K562 (cell line): Measurements from ENCODE around the gene PYM1. TPM values are rescaled to one million over a fixed set of nuclear protein-coding genes. Genes with fewer than 3 reads are reported as not detected.

ENCODE experiments used
- ARID1B ChIP-seq: fragments of 450-650 bp; IDR thresholded peaks from 2 replicates; pipeline ENCODE4 v1.6.1; 2016; ENCODE audit warnings: antibody characterized with exemption, mild to moderate bottlenecking, inconsistent platforms
- ATF1 ChIP-seq, 2 experiments: fragments of 450-650 bp in 1 of 2; IDR thresholded peaks; 2 replicates each; pipeline ENCODE4 v1.6.1; 2016; ENCODE audit warnings: missing compliant biosample characterization in 1 of 2, missing genetic modification characterization in 1 of 2
- ATF4 ChIP-seq: fragments of 450-650 bp; formaldehyde crosslinking; IDR thresholded peaks from 2 replicates; pipeline ENCODE4 v1.4.0; 2022; ENCODE audit warnings: mild to moderate bottlenecking, moderate library complexity
- BDP1 ChIP-seq: IDR thresholded peaks from 3 replicates; pipeline ENCODE4 v1.6.1; 2011; ENCODE audit not compliant: insufficient read length, insufficient read depth
- CHD2 ChIP-seq: IDR thresholded peaks from 2 replicates; pipeline ENCODE4 v1.6.1; 2011; ENCODE audit warnings: low read depth, low read length
- CTCFL ChIP-seq: IDR thresholded peaks from 2 replicates; pipeline ENCODE4 v1.6.1; 2011; ENCODE audit warnings: borderline replicate concordance, low read depth, mild to moderate bottlenecking, moderate library complexity, low read length; ENCODE audit not compliant: insufficient read depth, poor library complexity, severe bottlenecking
- E2F3 ChIP-seq: fragments of 250-450 bp; sonication (Bioruptor Pico); IDR thresholded peaks from 2 replicates; pipeline ENCODE4 v1.4.0; 2020; ENCODE audit warnings: mild to moderate bottlenecking
- ELF1 ChIP-seq: fragments of 200-800 bp; sonication (Bioruptor generic); IDR thresholded peaks from 2 replicates; pipeline ENCODE4 v1.6.1; 2016; ENCODE audit warnings: missing genetic modification characterization, missing compliant biosample characterization
- FOXP4 ChIP-seq: sonication (generic); formaldehyde crosslinking; IDR thresholded peaks from 2 replicates; pipeline ENCODE4 v1.8.0; 2022; ENCODE audit warnings: mild to moderate bottlenecking, missing genetic modification reagents, borderline replicate concordance
- MAFK ChIP-seq: IDR thresholded peaks from 2 replicates; pipeline ENCODE4 v1.6.1; 2011; ENCODE audit warnings: low read length, improper control_type of control experiment
- NFIC ChIP-seq: fragments of 450-650 bp; IDR thresholded peaks from 2 replicates; pipeline ENCODE4 v1.6.1; 2017; ENCODE audit warnings: mild to moderate bottlenecking, inconsistent platforms
- POU5F1 ChIP-seq: fragments of 150-350 bp; IDR thresholded peaks from 2 replicates; pipeline ENCODE4 v1.6.1; 2014; ENCODE audit warnings: borderline replicate concordance, low read length, low read depth, mild to moderate bottlenecking; ENCODE audit not compliant: partially characterized antibody
- RBFOX2 ChIP-seq: fragments of 200-400 bp; formaldehyde crosslinking; IDR thresholded peaks from 2 replicates; pipeline ENCODE4 v1.6.1; 2017; ENCODE audit warnings: low read depth, mild to moderate bottlenecking, low read length, moderate library complexity
- SMARCA5 ChIP-seq: fragments of 450-650 bp; IDR thresholded peaks from 2 replicates; pipeline ENCODE4 v1.6.1; 2016
- ZNF316 ChIP-seq: fragments of 450-650 bp; IDR thresholded peaks from 2 replicates; pipeline ENCODE4 v1.6.1; 2016
- polyA plus RNA-seq, 8 experiments: library from polyadenylated mRNA; depleted of rRNA in 4 of 8; stranded (reverse) in 5 of 8; unstranded in 3 of 8; fragments of >200 nt; fragmentation: Nextera tagmentation in 2 of 8; fragmentation: Illumina TruSeq in 1 of 8; extraction: Ambion mirVana in 2 of 8; extraction: Trizol in 1 of 8; gene quantifications; 2 replicates each; pipeline versions ENCODE4 v1.2.1 to v1.2.3, GENCODE V29; 2011 to 2014; ENCODE audit warnings: inconsistent platforms in 1 of 8, missing spikeins in 1 of 8
- total RNA-seq, 7 experiments: library from RNA; depleted of rRNA in 6 of 7; stranded (reverse); fragments of >200 nt in 6 of 7; fragmentation: Illumina TruSeq in 2 of 7; extraction: Trizol in 2 of 7; gene quantifications; 2 replicates each; pipeline versions ENCODE4 v1.2.1 to v1.2.3, GENCODE V29; 2011 to 2021; ENCODE audit warnings: low replicate concordance in 1 of 7
- TF ChIP-seq, protein P1 (sequence below): fragments of 450-650 bp; formaldehyde crosslinking; IDR thresholded peaks from 2 replicates; pipeline ENCODE4 v1.4.0; 2020; ENCODE audit warnings: mild to moderate bottlenecking, moderate library complexity
- TF ChIP-seq, protein P2 (sequence below): fragments of 450-650 bp; formaldehyde crosslinking; IDR thresholded peaks from 2 replicates; pipeline ENCODE4 v1.4.0; 2020; ENCODE audit warnings: mild to moderate bottlenecking, moderate library complexity
- TF ChIP-seq, protein P3 (sequence below): sonication (generic); formaldehyde crosslinking; IDR thresholded peaks from 2 replicates; pipeline ENCODE4 v1.9.0; 2022; ENCODE audit warnings: mild to moderate bottlenecking, missing genetic modification reagents

The PYM1 gene
- total and polyA plus RNA-seq, 9 of the 15 experiments (the other 6 are each of a cell fraction or from before 2014, with no cell fraction given): 29.0 to 51.3 (median 34.1) TPM

DNA sequence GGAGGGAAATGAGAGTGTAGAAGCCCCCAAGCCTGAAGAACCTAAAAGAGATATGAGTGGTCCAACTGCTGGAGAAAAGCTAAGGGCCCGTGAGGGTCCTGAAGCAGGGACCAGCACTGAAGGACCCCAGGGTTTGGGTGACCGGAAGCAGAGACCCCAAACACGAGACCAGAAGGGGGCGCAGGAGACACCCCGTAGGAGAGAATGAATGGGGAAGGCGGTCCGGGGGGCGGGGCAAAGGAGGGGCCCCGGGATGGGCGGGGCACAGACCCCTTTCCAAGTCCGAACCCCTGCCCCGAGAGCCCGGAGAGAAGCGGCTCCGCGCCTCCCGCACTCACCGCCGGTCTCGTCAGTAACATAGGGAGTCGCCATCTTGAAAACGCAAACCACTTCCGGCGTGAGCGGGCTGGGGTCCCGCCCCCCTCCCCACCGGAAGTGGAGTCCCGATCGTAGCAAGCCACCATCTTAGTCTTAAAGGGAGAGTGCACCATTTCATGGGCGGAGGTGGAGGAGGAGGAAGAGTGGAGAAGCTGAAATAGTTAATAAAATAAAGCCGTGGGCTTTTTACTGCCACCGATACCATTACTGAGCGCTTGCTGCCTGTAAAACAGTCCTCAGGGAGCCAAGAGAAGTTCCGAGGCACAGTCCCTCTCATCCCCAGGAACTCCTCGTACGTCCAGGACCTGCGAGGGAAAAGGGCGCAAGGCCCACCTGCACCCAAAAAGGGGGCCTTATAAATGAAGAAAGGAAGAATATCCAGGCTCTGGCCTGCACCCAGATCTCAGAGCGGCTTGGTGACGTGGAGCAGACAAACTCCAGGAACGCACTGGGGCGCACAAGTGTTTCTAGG is 731 bp downstream of the PYM1 start (continued):
- TF ChIP-seq CTCFL (peak; percentile 94), ATF4 (CRISPR knock-in tag) (no peak), RBFOX2 (peak; percentile 44; the same call in 1 of the 2 replicates), SMARCA5 (peak; percentile 83; the same call in 1 of the 2 replicates), POU5F1 (no peak), BDP1 (no peak), ELF1 (peak; percentile 92), FOXP4 (CRISPR knock-in tag) (no peak), CHD2 (peak; percentile 16; the same call in 1 of the 2 replicates), ARID1B (peak; percentile 68), E2F3 (CRISPR knock-in tag) (no peak), ATF1 (CRISPR knock-in tag; IDR thresholded peaks at IDR 0.05) (no peak), ATF1 (tag; IDR thresholded peaks at IDR 0.05) (peak; percentile 67; the same call in 1 of the 2 replicates), NFIC (0 out of 2 replicates have a peak, but pooled peaks have one; percentile 3), MAFK (0 out of 2 replicates have a peak, but pooled peaks have one; percentile 4), ZNF316 (no peak)
- TF ChIP-seq, protein P1, sequence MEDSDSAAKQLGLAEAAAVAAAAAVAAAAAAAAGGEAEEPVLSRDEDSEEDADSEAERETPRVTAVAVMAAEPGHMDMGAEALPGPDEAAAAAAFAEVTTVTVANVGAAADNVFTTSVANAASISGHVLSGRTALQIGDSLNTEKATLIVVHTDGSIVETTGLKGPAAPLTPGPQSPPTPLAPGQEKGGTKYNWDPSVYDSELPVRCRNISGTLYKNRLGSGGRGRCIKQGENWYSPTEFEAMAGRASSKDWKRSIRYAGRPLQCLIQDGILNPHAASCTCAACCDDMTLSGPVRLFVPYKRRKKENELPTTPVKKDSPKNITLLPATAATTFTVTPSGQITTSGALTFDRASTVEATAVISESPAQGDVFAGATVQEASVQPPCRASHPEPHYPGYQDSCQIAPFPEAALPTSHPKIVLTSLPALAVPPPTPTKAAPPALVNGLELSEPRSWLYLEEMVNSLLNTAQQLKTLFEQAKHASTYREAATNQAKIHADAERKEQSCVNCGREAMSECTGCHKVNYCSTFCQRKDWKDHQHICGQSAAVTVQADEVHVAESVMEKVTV: no peak
- TF ChIP-seq, protein P2, sequence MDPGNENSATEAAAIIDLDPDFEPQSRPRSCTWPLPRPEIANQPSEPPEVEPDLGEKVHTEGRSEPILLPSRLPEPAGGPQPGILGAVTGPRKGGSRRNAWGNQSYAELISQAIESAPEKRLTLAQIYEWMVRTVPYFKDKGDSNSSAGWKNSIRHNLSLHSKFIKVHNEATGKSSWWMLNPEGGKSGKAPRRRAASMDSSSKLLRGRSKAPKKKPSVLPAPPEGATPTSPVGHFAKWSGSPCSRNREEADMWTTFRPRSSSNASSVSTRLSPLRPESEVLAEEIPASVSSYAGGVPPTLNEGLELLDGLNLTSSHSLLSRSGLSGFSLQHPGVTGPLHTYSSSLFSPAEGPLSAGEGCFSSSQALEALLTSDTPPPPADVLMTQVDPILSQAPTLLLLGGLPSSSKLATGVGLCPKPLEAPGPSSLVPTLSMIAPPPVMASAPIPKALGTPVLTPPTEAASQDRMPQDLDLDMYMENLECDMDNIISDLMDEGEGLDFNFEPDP (CRISPR knock-in tag): no peak
- TF ChIP-seq, protein P3, sequence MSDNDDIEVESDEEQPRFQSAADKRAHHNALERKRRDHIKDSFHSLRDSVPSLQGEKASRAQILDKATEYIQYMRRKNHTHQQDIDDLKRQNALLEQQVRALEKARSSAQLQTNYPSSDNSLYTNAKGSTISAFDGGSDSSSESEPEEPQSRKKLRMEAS (CRISPR knock-in tag): peak; percentile 7; the same call in 1 of the 2 replicates
